Mesodermal cell (in vitro differentiated cells): Measurements from ENCODE around the gene ACO2.
"Not testable (repeated sequence)": the region's sequence is repeated elsewhere in the genome, so short reads cannot be mapped to it uniquely, and the experiment has no call there.

Source experiments
- H3K27ac ChIP-seq: 2 replicates; pipeline ENCODE4 v1.7.0; 2013; ENCODE audit warnings: mild to moderate bottlenecking, low read depth, low read length, moderate library complexity; ENCODE audit not compliant: severe bottlenecking
- H3K36me3 ChIP-seq: 2 replicates; pipeline ENCODE4 v1.7.1; 2013; ENCODE audit warnings: mild to moderate bottlenecking, low read length, moderate library complexity; ENCODE audit not compliant: control insufficient read depth, insufficient read depth
- H3K4me1 ChIP-seq: one replicate; pipeline ENCODE4 v1.7.1; 2013; ENCODE audit warnings: mild to moderate bottlenecking, low read length; ENCODE audit not compliant: insufficient read depth, control insufficient read depth, poor library complexity, severe bottlenecking
- H3K4me3 ChIP-seq: 2 replicates; pipeline ENCODE4 v1.7.0; 2013; ENCODE audit warnings: low read length, control low read depth, mild to moderate bottlenecking; ENCODE audit not compliant: insufficient read depth, poor library complexity, severe bottlenecking; ENCODE audit errors: extremely low read depth
- H3K9me3 ChIP-seq: 2 replicates; pipeline ENCODE4 v1.7.1; 2013; ENCODE audit warnings: mild to moderate bottlenecking, low read length, moderate library complexity; ENCODE audit not compliant: control insufficient read depth
- WGBS, 2 experiments: methylation state at CpG; one replicate each; pipeline ENCODE4 v1.1.5; 2013; ENCODE audit warnings: missing lambda C conversion rate in 2 of 2; ENCODE audit not compliant: insufficient coverage in 2 of 2; 5-methylcytosine and 5-hydroxymethylcytosine counted together

The ACO2 gene

GRCh38 chr22:41437198-41437597, 31.7 kb upstream of the ACO2 start:
- no peak overlapping the region for H3K4me3 ChIP-seq
- H3K4me1 ChIP-seq, result peaks cover 7% of the 10 kb centered on the region
- 95 to 96% methylated on average over 3 to 7 of the region's 7 CpGs for WGBS, 2 experiments
- H3K36me3 ChIP-seq, result peaks cover 86% of the 10 kb centered on the region
- no peaks in the 10 kb centered on the region for H3K9me3 ChIP-seq
- H3K27ac ChIP-seq, result no peak overlapping the region

- H3K4me3 ChIP-seq, H3K27ac ChIP-seq, H3K9me3 ChIP-seq: not testable (repeated sequence)
- Histone ChIP-seq H3K4me1 (peaks cover 13% of the 10 kb centered on the region), H3K36me3 (peaks cover 81% of the 10 kb centered on the region)
- WGBS, 2 experiments, result 100% methylated on average over 2 to 5 of the region's 5 CpGs
Observed at GRCh38 chr22:41440511-41440910, 28.4 kb upstream of the ACO2 start.

GRCh38 chr22:41442240-41442792, 26.6 kb upstream of the ACO2 start:
- 100% methylated on average over 1 to 2 of the region's 2 CpGs for WGBS, 2 experiments
- Histone ChIP-seq H3K4me3 (no peak overlapping the region), H3K27ac (no peak overlapping the region), H3K36me3 (peaks cover 63% of the 10 kb centered on the region), H3K4me1 (peaks cover 13% of the 10 kb centered on the region), H3K9me3 (no peaks in the 10 kb centered on the region)

DNA sequence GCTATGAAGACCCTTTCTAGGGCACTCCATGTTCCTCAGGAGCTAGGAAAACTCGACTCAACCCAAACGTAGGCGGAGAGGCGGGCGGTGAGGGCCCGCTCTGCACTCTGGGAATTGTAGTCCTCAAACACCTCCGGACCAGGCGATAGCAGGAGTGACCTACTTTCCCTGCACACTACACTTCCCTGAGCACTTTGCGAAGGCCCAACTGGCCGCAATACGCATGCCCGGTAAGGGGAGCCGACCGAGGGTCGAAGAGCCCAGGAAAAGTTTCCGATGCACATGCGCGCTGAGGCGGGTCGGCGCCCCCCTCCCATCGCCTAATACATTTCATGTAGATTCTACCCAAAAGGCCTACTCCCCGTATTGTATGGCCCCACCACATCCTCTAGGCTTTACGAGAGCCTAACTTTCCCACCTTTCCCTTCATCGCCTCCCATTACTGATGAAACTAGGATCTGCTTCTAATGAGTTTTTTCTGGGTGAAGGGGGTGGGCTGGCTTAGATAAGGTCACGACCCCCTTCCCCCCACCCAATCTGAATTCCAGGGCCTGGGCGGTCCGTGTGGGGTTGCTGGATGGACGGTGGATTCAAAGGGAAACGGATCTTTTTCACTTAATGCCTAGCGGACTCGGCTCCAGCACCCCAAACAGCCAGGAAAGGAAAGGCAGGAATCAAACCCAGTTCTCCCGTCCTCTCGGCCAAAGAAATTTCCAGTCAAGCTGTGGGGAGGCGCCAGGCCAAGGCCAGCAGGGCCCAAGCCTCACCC, 24.4 kb upstream of the ACO2 start:
- peak overlapping the region; percentile 100 for H3K4me3 ChIP-seq
- no peaks in the 10 kb centered on the region for H3K9me3 ChIP-seq
- 1% methylated on average over 18 to 27 of the region's 35 CpGs for WGBS, 2 experiments
- peak overlapping the region; percentile 92 for H3K27ac ChIP-seq
- peaks cover 9% of the 10 kb centered on the region for H3K4me1 ChIP-seq
- peaks cover 53% of the 10 kb centered on the region for H3K36me3 ChIP-seq

DNA sequence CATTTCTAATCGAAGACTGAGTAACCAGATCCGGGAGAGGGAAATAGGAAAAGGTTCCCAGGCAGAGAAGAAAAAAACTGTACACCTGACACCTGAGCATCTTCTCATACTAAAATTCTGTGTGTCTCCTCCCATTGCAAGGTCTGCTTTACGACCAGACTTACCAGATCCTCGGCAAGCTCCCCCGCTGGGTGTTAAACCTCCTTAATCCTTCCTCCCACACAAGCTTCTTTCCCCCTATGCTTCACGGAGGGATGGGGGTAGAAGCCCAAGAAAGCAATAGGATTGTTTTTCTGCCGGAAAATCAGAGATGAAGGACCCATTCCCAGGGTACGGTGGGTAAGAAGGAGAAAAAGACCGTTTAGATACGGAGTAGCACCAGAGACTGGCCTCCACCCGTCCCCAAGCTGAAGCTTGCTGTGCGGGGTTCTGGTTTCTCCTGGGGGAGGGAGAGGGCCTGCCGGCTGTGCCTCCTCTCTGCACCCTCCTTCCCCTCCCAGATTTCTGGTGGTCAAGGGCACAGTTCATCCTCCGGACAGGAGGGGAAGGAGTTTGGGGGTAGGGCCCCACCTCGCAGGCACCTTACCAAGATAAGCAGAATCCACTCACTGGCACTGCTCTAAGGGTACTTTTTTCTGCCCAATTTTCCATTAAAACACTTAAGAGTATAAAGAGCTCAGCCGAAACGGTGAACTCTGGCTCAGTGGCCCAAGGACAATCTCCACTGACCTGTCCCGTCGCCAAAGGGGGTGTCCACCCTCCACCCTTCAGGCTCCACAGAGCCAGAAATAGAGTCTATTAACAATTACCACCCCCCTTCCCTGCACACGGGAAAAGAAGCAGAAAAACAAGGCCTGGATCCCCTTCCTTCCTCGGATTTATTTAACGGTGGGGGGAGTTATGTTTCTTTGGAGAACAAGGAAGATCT, 23.5 kb upstream of the ACO2 start:
- Histone ChIP-seq H3K4me3 (peak overlapping the region; percentile 100), H3K27ac (peak overlapping the region; percentile 92), H3K9me3 (no peaks in the 10 kb centered on the region), H3K36me3 (peaks cover 45% of the 10 kb centered on the region), H3K4me1 (peaks cover 6% of the 10 kb centered on the region)
- WGBS, 2 experiments, result 0% methylated on average over 8 to 11 of the region's 22 CpGs

DNA sequence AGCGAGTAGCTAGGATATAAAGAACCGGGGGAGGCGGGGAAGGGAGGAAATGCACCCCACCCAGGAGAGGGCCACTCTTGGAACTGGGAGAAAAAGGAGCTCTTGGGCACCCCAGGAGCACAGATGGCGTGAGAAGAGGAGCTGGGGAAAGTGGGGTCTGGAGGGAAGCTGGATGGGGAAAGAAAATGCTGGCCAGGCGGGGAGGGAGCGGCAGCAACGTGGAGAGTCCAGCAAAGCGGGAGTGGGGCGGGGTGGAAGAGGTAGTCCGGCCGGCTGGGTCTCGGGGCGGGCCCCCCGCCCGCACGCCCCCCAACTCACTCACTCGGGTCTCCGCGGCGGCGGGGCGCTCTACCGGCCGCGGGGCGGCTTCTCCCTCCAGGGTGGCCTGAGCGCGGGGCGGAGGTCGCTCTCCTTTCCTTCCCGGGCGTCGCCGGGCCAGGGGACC, 22.8 kb upstream of the ACO2 start:
- Histone ChIP-seq H3K9me3 (no peaks in the 10 kb centered on the region), H3K27ac (peak overlapping the region; percentile 92), H3K4me1 (peaks cover 6% of the 10 kb centered on the region), H3K4me3 (peak overlapping the region; percentile 100), H3K36me3 (peaks cover 39% of the 10 kb centered on the region)
- 0% methylated on average over 4 to 13 of the region's 34 CpGs for WGBS, 2 experiments

DNA sequence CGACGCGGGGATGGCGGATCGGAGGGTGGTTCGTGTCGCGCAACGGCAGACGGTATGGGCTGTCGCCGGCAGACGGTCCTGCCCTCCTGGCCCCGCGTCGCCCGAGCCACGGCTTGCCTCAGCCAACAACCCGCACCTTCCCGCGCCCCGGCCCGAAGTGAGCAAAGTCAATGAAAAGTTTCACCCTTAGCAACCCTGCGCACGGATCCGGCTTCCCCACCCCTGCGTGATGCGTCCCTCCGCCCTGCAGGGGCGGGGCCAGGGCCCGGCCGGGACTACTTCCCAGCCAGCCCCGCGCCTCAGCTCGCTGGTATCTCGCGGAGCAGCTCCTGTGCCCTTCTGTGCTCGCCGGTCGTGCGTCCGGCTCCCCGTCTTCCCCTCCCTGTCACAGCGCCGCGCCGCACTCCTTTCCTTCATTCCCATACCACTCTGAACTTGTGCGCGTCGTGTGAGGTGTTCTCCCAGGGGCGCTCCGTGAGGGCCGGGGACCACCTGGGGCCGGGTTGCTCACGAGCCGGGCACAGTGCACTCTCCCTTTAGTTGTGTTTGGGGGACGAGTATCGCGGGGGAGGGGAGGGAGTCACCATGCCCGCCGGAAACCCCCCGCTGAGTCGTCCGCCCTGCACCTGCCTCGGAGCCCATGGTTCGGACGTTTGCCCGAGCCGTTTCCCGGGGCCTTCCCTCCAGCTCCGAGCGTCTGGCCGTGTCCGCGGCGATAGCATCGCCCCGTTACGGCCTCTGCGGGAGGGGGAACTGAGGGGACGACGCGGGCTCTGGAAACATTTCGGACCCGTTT, 22.1 kb upstream of the ACO2 start, which contains the start of gene TOB2:
TOB2 (minus strand) TSS at position 163 of the 796 bp plus-strand sequence. CDS start 9,456 bp downstream, outside the sequence.
- Histone ChIP-seq H3K36me3 (peaks cover 33% of the 10 kb centered on the region), H3K4me1 (peaks cover 6% of the 10 kb centered on the region), H3K4me3 (peak within 1 kb of the TSS; percentile 100), H3K27ac (peak within 1 kb of the TSS; percentile 94), H3K9me3 (no peaks in the 10 kb centered on the region)
- 0 to 1% methylated on average over 58 to 73 of the region's 85 CpGs for WGBS, 2 experiments

DNA sequence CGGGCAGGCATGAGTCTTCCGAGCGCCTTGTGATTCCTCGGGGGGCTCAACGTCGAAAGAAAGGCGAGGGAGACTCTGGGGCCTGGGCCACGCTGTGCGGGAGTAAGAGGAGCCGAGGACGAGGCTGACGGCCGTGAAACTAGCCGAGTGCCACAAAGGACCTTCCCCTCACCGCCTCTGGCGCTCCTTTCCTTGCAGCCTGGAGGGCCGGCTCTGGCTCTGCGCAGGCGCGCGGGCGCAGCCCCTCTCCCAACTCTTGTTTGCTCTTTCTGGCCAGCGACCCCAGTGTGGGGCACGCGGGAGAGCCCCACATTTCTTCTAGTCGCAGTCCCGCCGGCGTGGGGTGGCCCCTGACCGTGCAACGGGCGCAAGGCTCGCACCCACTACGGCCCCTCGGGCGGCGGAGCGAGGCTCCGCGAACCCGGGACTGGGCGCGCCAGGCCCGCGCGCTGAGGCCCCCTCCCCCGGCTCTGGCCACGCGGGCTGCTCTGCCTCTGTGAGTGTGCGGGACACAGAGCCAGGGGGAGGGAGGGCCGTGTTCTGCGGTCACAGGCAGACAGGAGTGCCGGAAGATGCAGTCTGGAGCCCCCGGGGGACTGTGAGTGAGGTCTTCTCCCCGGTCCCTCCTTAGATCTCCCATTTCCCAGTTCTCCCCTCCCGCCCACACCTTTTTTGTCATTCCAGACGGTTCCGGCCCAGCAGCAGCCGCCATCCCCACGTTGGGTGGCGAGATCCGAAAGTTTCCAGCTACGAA, 21.3 kb upstream of the ACO2 start:
- WGBS, 2 experiments, result 0% methylated on average over 44 to 47 of the region's 63 CpGs

DNA sequence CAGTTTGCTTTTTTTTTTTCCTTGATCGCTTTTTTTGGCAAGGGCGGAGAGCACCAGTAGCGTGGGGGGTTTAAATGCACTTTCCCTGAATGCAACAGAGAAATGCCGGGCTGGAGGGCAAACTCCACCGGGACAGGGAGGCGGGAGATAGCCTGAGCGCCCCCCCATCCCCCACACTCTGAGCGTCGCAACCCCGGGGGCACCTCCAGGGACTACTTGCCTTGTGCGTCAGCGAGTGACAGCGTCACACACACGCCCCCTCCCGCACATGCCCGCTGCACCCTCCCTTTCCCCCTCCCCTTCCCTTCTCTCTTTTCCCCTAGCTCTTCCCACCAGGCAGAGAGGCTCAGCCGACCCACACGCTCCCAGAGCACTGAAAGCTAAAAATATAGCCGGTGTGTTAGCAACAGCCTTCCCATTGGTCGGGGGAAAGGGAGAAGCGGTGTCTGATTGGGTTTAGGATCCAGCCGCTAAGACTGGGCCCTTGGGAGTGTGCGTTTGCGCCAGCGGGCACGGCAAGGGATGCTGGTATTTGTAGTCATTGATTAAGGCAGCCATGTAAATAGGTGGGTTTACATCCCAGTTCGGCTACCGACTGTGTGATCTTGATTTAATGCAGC, 20.6 kb upstream of the ACO2 start:
- peaks cover 18% of the 10 kb centered on the region for H3K36me3 ChIP-seq
- peak overlapping the region; percentile 94 for H3K27ac ChIP-seq
- H3K4me3 ChIP-seq, result peak overlapping the region; percentile 100
- peaks cover 6% of the 10 kb centered on the region for H3K4me1 ChIP-seq
- 0 to 1% methylated on average over 11 to 20 of the region's 28 CpGs for WGBS, 2 experiments
- H3K9me3 ChIP-seq, result no peaks in the 10 kb centered on the region

More for the DNA sequence above, 21.3 kb upstream of the ACO2 start:
- peak overlapping the region; percentile 94 for H3K27ac ChIP-seq
- no peaks in the 10 kb centered on the region for H3K9me3 ChIP-seq
- H3K4me3 ChIP-seq, result peak overlapping the region; percentile 100
- peaks cover 25% of the 10 kb centered on the region for H3K36me3 ChIP-seq
- H3K4me1 ChIP-seq, result peaks cover 6% of the 10 kb centered on the region
